Gastroesophageal sphincter (tissue), 4 donors: ENCODE measurements around the gene POMT2. TPM values are rescaled to one million over a fixed set of nuclear protein-coding genes. Genes with fewer than 3 reads are reported as not detected.

Experiments
- ATAC-seq: fragments of 150-250 bp; one replicate; pipeline ENCODE4 v1.9.1; 2016; ENCODE audit warnings: mild to moderate bottlenecking, moderate library complexity
- H3K27ac ChIP-seq, 4 donors: fragments of 200-600 bp; sonication (generic) in 3 of 4; 1 replicate in 3 of 4; 2 replicates in 1 of 4; pipeline ENCODE4 v1.5.1; 2016 to 2019
- H3K27me3 ChIP-seq: fragments of 200-600 bp; sonication (generic); one replicate; pipeline ENCODE4 v1.5.1; 2019
- H3K36me3 ChIP-seq, 2 donors: fragments of 200-600 bp; sonication (generic); one replicate each; pipeline ENCODE4 v1.5.1; 2019; ENCODE audit warnings: control low read depth in 1 of 2
- H3K4me1 ChIP-seq, 3 donors: fragments of 200-600 bp; sonication (generic); 1 replicate in 2 of 3; 2 replicates in 1 of 3; pipeline ENCODE4 v1.5.1; 2016 to 2019; ENCODE audit warnings: control low read depth in 2 of 3
- H3K4me3 ChIP-seq, 2 donors: fragments of 200-600 bp; sonication (generic); one replicate each; pipeline ENCODE4 v1.5.1; 2019; ENCODE audit warnings: mild to moderate bottlenecking in 1 of 2, moderate library complexity in 1 of 2
- H3K9me3 ChIP-seq, 3 donors: fragments of 200-600 bp; sonication (generic); one replicate each; pipeline ENCODE4 v1.5.1; 2017 to 2019; ENCODE audit warnings: control low read depth in 2 of 3
- EP300 ChIP-seq: sonication (generic); formaldehyde crosslinking; IDR thresholded peaks from one replicate; pipeline ENCODE4 v1.6.1; 2017; ENCODE audit warnings: antibody characterized with exemption, mild to moderate bottlenecking
- POLR2A ChIP-seq, 2 donors: fragments of 450-650 bp; IDR thresholded peaks; one replicate each; pipeline ENCODE4 v1.6.1; 2017; ENCODE audit warnings: antibody characterized with exemption in 2 of 2, mild to moderate bottlenecking in 2 of 2, moderate library complexity in 1 of 2
- POLR2AphosphoS5 ChIP-seq: sonication (generic); formaldehyde crosslinking; IDR thresholded peaks from one replicate; pipeline ENCODE4 v1.6.1; 2017; ENCODE audit warnings: antibody characterized with exemption
- WGBS, 2 donors: methylation state at CpG; one replicate each; pipeline ENCODE4 v1.1.5; 2018; ENCODE audit warnings: low coverage in 1 of 2; 5-methylcytosine and 5-hydroxymethylcytosine counted together
- total RNA-seq, 4 donors: library from RNA; depleted of rRNA; stranded (reverse); fragments of >200 nt; gene quantifications; one replicate each; pipeline ENCODE4 v1.1.0, GENCODE V29; 2016
- TF ChIP-seq, protein P1 (sequence below), 4 experiments: fragments of 200-600 bp in 2 of 4; fragments of 450-650 bp in 2 of 4; sonication (generic) in 1 of 4; IDR thresholded peaks; one replicate each; pipeline ENCODE4 v1.5.1; 2017 to 2019; ENCODE audit warnings: antibody characterized with exemption in 4 of 4, mild to moderate bottlenecking in 2 of 4, moderate library complexity in 2 of 4

POMT2 gene
- total RNA-seq, 4 donors from 2014 or later: 8.1 to 20.9 (median 14.4) TPM

DNA sequence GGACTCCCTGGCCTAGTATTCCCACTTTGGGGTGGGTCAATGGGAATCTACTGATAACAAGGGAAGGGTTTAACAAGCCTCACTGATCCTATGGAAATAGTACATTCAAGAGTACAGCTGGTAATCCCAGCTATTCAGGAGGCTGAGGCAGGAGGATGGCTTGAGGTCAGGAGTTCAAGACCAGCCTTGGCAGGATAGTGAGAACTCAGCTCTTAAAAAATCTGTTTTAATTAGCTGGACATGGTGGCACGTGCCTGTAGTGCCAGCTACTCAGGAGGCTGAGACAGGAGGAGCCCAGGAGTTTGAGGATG lies 4.5 kb downstream of the POMT2 start:
- Histone ChIP-seq H3K4me3 (no peak overlapping the region), H3K9me3 (no peaks in the 10 kb centered on the region), H3K4me1 (peaks cover 0 to 61% (median 14%) of the 10 kb centered on the region in 3 donors), H3K27me3 (no peaks in the 10 kb centered on the region), H3K36me3 (peaks cover 0 to 2% of the 10 kb centered on the region in 2 donors), H3K27ac (no peak overlapping the region)
- TF ChIP-seq, protein P1, sequence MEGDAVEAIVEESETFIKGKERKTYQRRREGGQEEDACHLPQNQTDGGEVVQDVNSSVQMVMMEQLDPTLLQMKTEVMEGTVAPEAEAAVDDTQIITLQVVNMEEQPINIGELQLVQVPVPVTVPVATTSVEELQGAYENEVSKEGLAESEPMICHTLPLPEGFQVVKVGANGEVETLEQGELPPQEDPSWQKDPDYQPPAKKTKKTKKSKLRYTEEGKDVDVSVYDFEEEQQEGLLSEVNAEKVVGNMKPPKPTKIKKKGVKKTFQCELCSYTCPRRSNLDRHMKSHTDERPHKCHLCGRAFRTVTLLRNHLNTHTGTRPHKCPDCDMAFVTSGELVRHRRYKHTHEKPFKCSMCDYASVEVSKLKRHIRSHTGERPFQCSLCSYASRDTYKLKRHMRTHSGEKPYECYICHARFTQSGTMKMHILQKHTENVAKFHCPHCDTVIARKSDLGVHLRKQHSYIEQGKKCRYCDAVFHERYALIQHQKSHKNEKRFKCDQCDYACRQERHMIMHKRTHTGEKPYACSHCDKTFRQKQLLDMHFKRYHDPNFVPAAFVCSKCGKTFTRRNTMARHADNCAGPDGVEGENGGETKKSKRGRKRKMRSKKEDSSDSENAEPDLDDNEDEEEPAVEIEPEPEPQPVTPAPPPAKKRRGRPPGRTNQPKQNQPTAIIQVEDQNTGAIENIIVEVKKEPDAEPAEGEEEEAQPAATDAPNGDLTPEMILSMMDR (IDR thresholded peaks at IDR 0.05): no peak
- TF ChIP-seq EP300: no peak
- no peak for TF ChIP-seq POLR2AphosphoS5
- no peak for TF ChIP-seq POLR2A (IDR thresholded peaks at IDR 0.05)
- no peak for ATAC-seq
- WGBS, 2 donors: 22 to 57% methylated on average over 1 of the region's 1 CpG

GRCh38 chr14:77314539-77315457 lies 5.9 kb downstream of the POMT2 start:
- peak overlapping the region in 2 of 4 donors; percentile 30 to 37 for H3K27ac ChIP-seq
- no peak overlapping the region for H3K4me3 ChIP-seq
- H3K4me1 ChIP-seq: peaks cover 0 to 57% (median 13%) of the 10 kb centered on the region in 3 donors
- H3K36me3 ChIP-seq: peaks cover 0 to 12% of the 10 kb centered on the region in 2 donors
- no peak for ATAC-seq
- H3K27me3 ChIP-seq: no peaks in the 10 kb centered on the region
- H3K9me3 ChIP-seq: no peaks in the 10 kb centered on the region
- WGBS, 2 donors: 71 to 72% methylated on average over 3 to 7 of the region's 10 CpGs
- TF ChIP-seq EP300: no peak
- no peak for TF ChIP-seq POLR2AphosphoS5
- TF ChIP-seq, protein P1 (IDR thresholded peaks at IDR 0.05): no peak
- TF ChIP-seq POLR2A (IDR thresholded peaks at IDR 0.05): no peak

GRCh38 chr14:77314043-77314442 lies 6.6 kb downstream of the POMT2 start:
- peak; percentile 34 for ATAC-seq
- Histone ChIP-seq H3K27ac (peak overlapping the region in 2 of 4 donors; percentile 30 to 48), H3K36me3 (peaks cover 0 to 12% of the 10 kb centered on the region in 2 donors), H3K4me3 (no peak overlapping the region), H3K4me1 (peaks cover 0 to 49% (median 6%) of the 10 kb centered on the region in 3 donors), H3K9me3 (no peaks in the 10 kb centered on the region), H3K27me3 (no peaks in the 10 kb centered on the region)
- 17 to 40% methylated on average over 1 to 2 of the region's 2 CpGs for WGBS, 2 donors
- TF ChIP-seq EP300 (no peak), POLR2AphosphoS5 (no peak), POLR2A (IDR thresholded peaks at IDR 0.05) (no peak)
- TF ChIP-seq, protein P1 (IDR thresholded peaks at IDR 0.05): no peak

GRCh38 chr14:77313371-77313770 lies 7.3 kb downstream of the POMT2 start:
- H3K27me3 ChIP-seq: no peaks in the 10 kb centered on the region
- peak overlapping the region in 2 of 4 donors; percentile 11 to 48 for H3K27ac ChIP-seq
- no peak overlapping the region for H3K4me3 ChIP-seq
- peaks cover 0 to 45% (median 6%) of the 10 kb centered on the region in 3 donors for H3K4me1 ChIP-seq
- no peak for ATAC-seq
- no peak for TF ChIP-seq POLR2AphosphoS5
- no peak for TF ChIP-seq POLR2A (IDR thresholded peaks at IDR 0.05)
- TF ChIP-seq, protein P1 (IDR thresholded peaks at IDR 0.05): no peak
- TF ChIP-seq EP300: no peak
- peaks cover 0 to 12% of the 10 kb centered on the region in 2 donors for H3K36me3 ChIP-seq
- H3K9me3 ChIP-seq: no peaks in the 10 kb centered on the region
- 47 to 93% methylated on average over 1 of the region's 1 CpG for WGBS, 2 donors

DNA sequence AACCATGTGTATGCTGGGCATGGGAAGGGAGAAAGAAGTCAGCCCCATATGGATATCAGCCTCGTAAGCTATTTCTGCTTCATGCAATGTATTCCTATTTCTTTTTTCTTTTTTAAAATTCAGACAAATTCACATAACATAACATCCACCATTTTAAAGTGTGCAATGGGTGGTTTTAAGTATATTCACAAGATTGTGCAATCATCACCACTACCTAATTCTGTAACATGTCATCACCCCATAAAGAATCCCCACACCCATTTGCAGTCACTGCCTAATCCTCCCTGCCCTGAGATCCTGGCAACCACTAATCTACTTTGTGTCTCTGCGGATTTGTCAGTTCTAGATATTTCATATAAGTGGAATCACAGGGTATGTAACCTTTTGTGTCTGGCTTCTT lies 9.5 kb downstream of the POMT2 start:
- 100% methylated on average over 2 of the region's 2 CpGs for WGBS, 2 donors
- H3K4me1 ChIP-seq: peaks cover 0 to 41% (median 6%) of the 10 kb centered on the region in 3 donors

More for the DNA sequence above, 9.5 kb downstream of the POMT2 start:
- TF ChIP-seq, protein P1 (IDR thresholded peaks at IDR 0.05): no peak
- TF ChIP-seq POLR2AphosphoS5 (no peak), POLR2A (IDR thresholded peaks at IDR 0.05) (no peak), EP300 (no peak)
- Histone ChIP-seq H3K27ac (no peak overlapping the region), H3K27me3 (no peaks in the 10 kb centered on the region), H3K4me3 (no peak overlapping the region), H3K9me3 (no peaks in the 10 kb centered on the region), H3K36me3 (peaks cover 0 to 13% of the 10 kb centered on the region in 2 donors)
- ATAC-seq: no peak
